HG03442 (cell line): ENCODE measurements around the gene SLX9.

Experiments
- ATAC-seq: cut with Tn5 transposase; IDR thresholded peaks from one replicate; pipeline ENCODE4 v1.9.1; 2021; ENCODE audit warnings: mild to moderate bottlenecking, moderate library complexity; ENCODE audit not compliant: unreplicated experiment

Gene SLX9

GRCh38 chr21:44939532-44940115 is at the start of gene SLX9:
Gene SLX9 (plus strand): TSS chr21:44940029. CDS start chr21:44940058, 29 bp downstream.
- ATAC-seq, result peak; percentile 57

- no peak for ATAC-seq
Measured at GRCh38 chr21:44890338-44890931, 49.4 kb upstream of the SLX9 start.

- no peak for ATAC-seq
Measured at GRCh38 chr21:44890961-44891541, 48.8 kb upstream of the SLX9 start.

GRCh38 chr21:44891631-44892031 is 48.2 kb upstream of the SLX9 start:
- ATAC-seq, result no peak

GRCh38 chr21:44892095-44892494 is 47.7 kb upstream of the SLX9 start:
- ATAC-seq, result no peak

- no peak for ATAC-seq
Measured at GRCh38 chr21:44892536-44893277, 47.1 kb upstream of the SLX9 start.

- ATAC-seq, result no peak
Measured at GRCh38 chr21:44893278-44893556, 46.6 kb upstream of the SLX9 start.

GRCh38 chr21:44893948-44894656 is 45.7 kb upstream of the SLX9 start:
- ATAC-seq, result no peak

- ATAC-seq, result no peak
Measured at GRCh38 chr21:44894687-44895302, 45.0 kb upstream of the SLX9 start.

- no peak for ATAC-seq
Measured at GRCh38 chr21:44895859-44896258, 44.0 kb upstream of the SLX9 start.

- no peak for ATAC-seq
Measured at GRCh38 chr21:44896561-44897286, 43.1 kb upstream of the SLX9 start.

GRCh38 chr21:44897326-44898010 is 42.4 kb upstream of the SLX9 start:
- ATAC-seq, result no peak

GRCh38 chr21:44898011-44898488 is 41.8 kb upstream of the SLX9 start:
- no peak for ATAC-seq

GRCh38 chr21:44898851-44899767 is 40.7 kb upstream of the SLX9 start:
- ATAC-seq, result no peak

- ATAC-seq, result no peak
Measured at GRCh38 chr21:44899768-44900558, 39.9 kb upstream of the SLX9 start.

GRCh38 chr21:44900559-44901251 is 39.1 kb upstream of the SLX9 start:
- ATAC-seq, result no peak

GRCh38 chr21:44901391-44902074 is 38.3 kb upstream of the SLX9 start:
- no peak for ATAC-seq
